SKM-1 treated with dmso at 0.1 percent for 144 hours (cell line): ENCODE results near the gene RPH3AL.

Experiments used
- DNase-seq: peaks from one replicate; lab custom pipeline; 2025; ENCODE audit not compliant: unreplicated experiment; lab: John Stamatoyannopoulos, UW

The RPH3AL gene

DNA sequence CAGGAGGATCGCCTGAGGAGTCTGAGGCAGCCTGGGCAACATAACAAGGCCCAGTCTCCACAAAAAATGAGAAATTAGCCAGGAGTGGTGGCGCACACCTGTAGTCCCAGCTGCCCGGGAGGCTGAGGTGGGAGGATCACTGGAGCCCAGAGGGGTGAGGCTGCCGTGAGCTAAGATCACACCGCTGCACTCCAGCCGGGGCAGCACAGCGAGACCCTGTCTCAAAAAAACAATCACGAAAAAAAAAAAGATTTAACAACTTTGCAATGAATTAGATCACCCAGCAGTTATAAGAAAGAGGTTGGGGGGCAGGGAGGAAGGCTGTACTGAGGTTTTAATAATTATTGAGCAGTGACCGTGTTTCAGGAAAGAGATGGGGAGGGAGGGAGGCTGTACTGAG, 49.4 kb downstream of the RPH3AL start:
- DNase-seq = no peak

DNA sequence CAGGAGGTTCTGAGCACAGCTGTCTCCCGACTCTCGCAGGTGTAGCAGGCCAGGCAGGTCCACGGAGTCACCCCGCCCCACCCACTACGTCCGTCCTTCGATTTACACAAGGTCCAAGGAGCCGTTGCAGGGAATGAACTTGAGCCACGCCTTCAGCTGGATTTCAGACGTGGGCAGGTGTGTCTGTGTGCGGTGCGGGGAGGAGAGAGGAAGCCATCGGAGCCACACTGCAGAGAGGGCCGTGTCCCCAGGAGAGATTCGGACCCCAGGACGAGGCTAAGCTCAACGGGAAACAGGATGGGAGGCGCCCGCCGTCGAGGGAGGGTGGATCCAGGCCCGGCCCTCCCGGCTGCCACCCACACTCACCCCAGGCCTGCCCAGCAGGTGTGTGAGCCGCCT, 50.3 kb downstream of the RPH3AL start:
- DNase-seq = no peak

DNA sequence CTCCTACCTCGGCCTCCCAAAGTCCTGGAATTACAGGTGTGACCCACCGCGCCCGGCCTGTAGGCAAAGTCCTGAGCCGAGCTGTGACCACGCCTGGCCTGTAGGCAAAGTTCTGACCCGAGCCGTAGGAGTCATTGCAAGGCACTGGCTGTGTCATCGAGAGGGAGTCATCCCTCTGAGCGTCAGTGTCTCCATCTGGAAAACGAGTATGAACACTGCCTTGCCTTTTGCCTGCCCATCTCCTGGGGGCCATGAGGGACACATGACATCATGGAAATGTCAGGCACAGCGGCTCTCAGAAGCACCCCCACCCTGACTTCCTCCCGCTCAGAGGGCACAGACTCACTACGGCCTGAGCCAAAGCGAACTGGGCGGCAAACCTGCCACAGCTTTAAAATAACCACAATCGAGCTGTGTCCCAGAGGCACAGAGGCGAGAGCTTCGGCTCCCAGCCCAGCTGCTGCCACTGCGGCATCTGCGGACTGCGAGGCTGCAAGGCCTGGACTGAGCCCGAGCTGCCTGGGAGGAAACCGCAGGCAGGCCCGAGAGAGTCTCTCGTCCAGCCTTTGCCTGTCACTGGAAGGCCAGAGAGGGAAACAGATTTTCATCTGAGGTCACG, 50.8 kb downstream of the RPH3AL start:
- no peak for DNase-seq

DNA sequence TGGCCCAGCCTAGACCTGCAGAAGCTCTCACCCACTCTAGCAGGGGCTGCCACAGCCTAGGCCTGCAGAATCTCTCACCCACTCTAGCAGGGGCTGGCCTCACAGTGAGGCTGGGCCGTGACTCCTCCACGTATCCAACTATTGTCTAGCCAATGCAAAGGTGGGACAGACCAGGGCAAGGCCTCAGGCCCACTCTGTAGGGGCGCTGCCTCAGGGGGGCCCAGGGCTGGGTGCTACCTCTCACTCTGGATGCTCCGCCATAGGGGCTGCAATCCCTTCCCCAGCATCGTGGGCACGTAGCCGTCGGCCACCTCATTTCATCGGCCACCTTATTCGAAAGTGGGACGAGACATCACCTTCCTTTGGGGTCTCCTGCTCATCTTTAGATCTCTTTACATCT, 51.7 kb downstream of the RPH3AL start:
- no peak for DNase-seq

DNA sequence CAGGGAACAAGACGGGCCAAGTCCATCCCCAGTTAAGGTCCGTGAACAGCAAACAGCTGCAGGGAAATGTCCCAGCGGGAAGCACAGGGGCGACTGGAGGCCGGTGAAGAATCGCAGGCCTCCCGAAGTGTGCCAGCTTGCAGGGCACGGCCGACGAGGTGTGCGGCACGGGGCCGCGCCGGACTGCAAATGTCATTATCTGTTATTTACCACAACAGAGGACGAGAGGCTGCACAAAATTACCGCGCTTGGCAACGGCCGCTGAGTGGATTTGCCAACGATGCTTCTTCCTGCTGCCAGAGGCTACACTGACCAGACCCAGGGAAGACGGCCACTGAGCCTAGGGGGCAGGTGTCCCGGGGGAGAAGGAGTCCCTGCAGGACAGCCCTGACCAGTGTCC, 53.1 kb downstream of the RPH3AL start:
- DNase-seq = no peak

DNA sequence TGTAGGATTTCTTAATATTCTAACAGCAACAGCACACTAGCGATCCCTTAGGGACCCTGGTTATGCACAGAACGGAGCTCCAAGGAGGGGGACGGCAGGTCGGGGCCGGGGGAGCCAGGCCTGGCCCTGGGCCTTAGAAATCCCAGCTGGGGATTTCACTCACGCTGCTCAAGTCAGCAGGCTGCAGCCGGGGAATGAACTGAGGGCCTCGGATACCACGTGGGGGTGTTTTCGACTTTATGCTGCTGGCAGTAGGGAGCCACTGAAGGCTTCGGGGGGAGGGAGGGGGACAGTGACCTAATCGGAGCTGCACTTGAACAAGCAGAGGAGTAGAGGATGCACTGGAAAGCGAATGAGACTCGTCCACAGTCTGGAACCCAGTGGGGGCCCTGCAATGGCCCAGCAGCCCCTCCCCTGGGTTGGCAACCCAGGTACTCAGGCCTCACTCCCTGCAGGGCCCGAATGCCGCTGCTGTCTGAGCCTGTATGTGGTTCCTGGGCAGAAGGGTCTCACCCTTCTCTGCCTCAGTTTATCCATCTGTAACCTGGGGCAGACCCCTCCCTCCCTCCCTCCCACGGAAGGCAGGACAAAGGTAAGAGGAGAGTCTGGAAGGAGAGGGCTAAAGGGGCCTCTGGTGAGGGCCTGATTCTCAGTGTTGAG, 53.7 kb downstream of the RPH3AL start:
- no peak for DNase-seq

DNA sequence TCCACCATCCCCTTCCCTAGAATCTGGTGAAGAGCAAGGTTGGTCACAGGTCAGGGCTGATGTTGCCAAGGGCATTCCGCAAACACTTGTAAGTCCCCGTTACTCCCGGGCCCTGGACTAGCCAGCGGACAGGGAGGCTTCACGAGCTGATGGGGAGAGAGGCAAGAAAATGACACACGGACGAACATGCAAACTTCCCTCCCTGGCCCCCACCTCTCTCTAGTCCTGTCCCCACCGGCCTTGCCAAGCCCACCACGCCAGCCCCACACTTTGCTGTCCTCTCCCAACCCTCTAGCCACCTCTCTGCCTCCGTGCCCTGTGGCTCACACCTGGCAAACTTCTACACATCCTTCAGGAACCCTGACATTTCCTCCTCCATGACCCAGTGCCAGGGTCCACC, 54.8 kb downstream of the RPH3AL start:
- DNase-seq = no peak

DNA sequence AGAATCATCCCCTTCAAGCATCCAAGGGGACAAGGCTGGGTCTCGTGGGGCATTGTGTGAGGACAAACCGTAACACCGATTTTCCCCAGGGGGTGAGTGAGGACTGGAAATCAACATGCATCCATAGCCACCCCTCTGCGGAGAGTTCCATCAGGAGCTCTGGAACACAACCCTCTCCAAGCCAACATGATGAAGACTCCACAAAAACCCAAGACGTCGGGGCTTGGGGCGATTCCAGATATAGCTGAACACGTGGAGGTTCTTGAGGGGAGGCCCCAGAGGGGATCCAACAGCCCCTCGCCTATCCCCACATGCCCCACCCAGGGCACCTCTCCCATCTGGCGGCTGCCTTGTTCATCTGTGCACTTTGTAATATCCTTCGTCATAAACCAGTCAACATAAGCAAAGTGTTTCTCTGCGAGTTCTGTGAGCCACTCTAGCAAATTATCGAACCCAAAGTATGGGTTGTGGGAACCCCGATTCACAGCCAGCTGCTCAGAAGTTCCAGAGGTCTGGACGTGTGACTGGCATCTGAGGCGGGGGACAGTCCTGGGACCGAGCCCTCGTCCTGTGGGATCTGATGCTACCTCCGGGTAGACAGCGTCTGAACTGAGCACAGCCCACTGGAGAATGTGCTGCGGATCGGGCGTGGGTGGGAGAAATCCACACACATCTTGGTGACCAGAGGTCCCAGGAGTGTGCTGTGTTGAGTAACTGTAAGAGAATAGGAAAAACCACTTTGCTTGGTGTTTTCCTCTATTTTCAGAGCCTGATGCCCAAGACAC, 55.5 kb downstream of the RPH3AL start:
- DNase-seq = no peak

DNA sequence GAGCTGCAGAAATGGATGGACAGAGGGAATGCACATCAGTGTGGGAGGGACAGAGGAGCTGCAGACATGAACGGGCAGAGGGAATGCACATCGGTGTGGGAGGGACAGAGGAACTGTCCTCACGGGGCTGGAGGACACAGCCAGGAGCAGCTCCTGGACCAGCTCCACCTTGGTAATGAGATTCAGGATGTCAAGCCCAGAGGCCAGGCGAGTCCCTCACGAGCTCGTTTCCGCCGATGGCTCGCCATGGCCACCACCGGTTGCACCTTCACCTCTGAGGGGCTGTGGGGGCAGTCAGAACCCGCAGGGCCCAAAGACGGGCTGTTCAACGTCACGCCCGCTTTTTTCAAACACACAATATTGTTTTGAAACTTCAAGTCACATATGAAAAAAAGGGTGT, 56.2 kb downstream of the RPH3AL start:
- DNase-seq = no peak

DNA sequence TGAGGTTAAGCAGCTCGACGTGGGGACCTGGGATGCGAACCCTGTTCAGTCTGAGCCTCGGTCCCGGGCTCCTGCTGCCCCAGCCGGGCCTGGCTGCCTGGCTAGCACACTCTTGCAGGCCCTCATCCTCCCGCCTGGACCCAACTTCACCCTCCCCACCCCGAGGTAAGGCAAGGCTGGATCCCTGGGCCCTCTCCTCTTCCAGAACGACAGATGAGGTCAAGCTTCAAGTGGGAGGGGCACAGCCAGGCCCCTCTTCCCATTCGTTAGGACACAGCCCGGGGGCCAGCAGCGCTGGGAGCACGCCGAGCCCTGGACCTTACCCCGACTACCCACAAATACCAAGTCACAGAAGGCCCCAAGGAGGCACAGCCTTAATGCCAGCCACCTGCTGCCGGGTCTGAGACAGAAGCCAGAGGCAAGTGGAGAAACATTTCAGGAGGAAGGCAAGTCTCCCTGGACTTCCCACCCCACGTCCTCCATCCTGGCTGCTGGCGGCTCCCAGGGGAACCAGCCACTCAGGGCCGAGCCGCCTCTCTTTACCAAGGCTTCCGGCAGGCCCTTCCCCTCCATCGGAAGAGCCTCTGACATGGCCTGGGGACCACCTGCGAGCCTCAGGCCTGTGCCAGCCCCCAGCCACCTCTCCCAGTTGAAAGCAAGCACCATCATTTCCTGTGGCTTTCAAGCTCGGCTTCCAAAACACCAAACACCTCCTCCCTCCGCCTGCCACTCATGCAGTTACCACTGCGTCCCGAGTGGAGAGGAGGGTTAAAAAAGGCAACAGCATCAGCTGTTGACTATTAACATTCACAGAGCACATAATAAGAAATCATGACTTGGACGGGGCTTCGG, 59.9 kb downstream of the RPH3AL start:
- DNase-seq = no peak

DNA sequence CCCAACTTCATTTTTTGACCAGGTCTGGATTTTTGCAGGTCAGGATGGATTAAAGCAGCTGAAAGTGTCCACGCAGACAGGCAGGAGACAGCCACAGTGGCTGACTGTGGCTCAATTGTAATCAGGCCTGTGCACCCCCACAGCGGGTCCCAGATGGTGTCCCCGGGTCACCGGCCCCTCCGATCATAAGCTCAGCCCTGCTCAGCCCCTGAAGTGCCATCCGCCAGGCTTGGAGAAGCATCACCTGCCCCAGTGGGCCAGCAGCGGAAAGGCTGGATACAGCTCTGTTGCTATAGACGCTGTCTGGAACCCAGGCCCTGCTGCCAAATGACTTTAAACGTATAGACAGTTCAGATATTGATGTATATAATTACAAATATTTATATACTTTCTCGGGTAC, 60.6 kb downstream of the RPH3AL start:
- DNase-seq = peak; percentile 18

DNA sequence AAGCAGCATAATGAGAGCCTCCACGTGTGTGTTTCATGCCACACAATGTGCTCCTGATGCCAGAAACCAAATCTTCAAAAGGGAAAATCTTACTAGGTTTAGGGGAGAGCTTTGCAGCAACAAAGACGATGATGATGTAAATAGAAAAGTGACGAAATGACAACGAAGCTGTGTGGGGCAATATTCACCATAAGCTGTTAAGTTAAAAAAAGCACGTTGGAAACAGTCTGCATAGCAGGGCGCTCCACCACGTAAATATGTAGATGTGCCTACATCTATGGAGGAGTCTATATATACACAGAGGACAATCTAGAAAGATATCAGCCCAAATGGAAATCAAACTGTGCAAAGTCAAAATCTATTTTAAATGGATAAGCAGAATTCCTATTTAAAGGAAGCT, 61.0 kb downstream of the RPH3AL start:
- peak; percentile 1 for DNase-seq

DNA sequence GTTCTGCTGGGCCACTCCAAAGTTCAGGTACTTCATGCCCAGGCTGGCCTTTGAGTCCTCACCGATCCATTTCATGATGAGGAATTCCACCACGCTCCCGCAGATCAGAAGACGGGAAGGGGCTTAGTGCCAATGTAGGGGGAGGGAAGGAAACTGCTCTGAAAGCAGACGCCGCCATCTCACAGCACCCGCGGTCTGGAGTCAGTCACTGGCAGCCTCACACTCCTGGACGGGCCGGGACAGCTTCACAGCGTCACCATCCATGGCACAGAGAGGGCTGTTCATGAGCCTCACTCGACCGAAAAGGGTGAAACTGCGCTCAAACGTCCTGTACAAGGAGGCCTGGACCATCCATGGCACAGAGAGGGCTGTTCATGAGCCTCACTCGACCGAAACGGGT, 62.0 kb downstream of the RPH3AL start:
- no peak for DNase-seq

DNA sequence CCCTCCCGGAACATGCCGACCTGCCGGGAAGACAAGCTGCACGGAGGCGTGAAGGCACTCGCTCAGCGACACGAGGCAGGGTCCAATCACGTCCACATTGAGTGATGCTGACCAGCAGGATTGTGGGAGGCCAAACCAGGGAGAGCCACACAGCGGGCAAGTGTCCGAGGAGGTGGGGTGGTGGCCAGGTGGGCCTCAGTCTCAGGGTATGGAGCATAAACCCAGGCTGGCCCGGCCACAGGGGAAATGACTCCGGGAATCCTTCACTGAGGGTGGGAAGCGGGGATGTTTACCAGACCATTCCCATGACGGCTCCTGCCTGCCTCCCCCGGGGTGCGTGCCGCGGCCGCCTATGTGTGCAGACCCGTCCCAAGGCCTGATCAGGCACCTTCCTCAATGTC, 62.5 kb downstream of the RPH3AL start:
- DNase-seq = no peak

DNA sequence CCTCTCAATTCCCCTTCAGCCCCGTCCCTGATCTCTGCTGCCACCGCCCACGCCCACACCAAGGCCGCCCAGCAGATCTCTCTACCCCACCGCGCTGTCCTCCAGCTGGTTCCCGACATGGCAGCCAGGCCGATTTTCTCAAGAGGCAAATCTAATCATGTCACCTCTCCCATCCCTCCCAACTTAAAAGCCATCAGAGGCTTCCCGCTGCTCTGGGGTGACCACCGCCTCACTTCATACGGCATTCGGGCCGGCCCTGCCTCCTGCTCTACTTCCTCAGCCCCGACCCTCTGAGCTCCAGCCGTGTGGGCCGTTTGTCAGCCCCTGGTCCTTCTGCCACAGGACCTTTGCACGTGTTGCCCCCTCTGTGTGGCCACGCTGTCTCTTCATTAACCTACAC, 63.2 kb downstream of the RPH3AL start:
- no peak for DNase-seq

DNA sequence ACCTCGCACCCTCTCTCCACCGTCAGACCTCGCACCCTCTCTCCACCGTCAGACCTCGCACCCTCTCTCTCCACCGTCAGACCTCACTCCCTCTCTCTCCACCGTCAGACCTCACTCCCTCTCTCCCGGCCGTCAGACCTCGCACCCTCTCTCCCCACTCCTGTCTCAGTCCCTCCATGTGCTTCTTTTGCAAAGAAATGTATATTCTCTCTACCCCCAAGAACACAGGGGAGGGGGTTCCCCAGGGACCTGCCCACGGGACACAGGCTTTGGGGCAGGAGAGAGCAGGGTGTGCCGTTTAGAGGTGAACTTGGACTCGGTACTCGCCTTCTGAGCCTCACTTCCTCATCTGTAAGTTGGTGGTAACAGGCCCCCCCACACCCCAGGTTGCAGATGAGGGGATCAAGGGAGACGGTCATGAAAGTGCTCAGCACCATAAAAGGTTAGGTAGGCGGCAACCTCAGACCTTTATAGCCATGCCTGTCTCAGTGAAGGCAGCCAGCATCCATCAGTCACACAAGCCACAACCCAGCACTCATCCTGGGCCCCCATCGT, 63.7 kb downstream of the RPH3AL start:
- no peak for DNase-seq

DNA sequence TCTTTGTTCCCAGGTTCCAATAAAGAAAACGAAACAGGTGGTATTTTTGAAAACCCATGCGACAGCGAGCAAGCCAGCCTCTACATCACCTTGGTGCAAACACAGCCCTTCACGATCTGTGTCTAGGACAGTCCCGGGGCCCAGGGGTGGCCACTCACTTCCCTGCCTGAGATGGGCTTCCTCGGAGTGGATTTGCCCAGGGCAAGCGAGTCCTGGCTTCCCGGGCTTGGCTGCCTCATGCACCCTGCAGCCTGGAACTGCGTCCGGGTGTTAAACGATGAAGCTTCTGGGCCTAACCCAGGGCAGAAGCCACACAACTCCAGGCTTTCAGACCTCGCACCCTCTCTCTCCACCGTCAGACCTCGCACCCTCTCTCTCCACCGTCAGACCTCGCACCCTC, 66.0 kb downstream of the RPH3AL start:
- no peak for DNase-seq

DNA sequence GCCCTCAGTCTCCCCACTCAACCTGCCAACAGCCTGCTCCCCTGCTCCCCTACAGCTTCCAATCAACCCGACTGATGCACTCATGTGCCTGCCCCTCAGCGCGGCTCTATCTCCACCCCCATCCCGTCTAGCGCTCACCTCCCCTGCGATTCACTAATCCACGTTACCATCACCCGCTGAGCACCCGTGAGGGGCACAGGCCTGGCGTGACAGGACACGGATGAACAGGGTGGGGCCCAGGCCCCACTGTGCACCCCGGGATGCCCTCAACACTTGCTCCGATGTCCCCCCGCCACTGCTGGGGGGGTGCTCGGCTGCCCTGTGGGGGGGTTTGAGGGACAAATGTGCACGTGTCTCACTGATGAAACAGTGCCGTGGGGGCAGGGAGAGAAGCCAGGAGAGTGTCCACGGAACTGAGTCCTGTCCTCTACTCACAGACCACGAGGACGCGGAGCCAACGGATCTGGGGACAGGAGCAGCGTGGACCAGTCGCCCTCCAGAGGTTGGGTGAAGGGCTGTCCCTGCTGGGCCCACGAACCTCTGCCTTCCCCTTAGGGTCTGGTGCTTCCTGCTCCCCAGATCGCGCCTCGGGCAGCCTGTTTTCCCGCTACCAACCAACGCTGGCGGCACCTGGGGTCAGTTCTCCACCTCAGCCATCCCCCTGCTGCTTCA, 66.7 kb downstream of the RPH3AL start:
- DNase-seq = no peak

DNA sequence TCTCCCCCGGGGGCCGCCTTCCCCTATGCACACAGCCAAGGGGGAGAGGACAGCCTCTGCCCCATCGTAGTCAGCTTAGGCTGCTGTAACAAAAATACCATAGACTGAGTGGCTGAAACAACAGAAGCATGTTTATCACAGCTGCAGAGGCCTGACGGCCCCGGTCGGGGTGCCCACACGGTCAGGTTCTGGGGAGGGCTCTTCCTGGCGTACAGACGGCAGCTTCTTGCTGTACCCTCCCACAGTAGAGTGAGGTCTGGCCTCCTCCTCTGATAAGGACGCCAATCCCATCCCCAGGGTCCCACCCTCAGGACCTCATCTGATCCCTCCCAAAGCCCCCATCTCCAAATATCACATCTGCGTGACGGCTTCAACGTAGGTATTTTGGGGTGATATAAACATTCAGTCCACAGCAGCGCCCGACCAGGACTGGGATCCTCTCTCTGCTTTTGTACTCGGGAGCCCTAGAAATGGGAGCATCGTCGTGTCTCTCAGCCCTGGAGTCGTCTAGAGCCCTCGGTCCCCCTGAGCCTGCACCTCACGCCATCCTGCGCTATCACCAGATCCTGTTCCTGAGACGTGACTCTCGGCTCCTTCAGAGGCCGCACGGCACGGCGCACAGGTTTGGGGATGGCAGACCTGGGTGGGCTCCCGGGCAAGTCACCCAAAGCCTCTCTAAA, 67.8 kb downstream of the RPH3AL start:
- no peak for DNase-seq
